Activated CD4-positive, alpha-beta T cell treated with anti-CD3 and anti-CD28 coated beads for 4 hours (primary cell): Measurements from ENCODE around the gene COL1A1.

Source experiments
- DNase-seq, 2 donors: peaks; one replicate each; pipeline ENCODE4 v3.0.0-alpha.2; 2020

COL1A1 gene

GRCh38 chr17:50141026-50141744, 60.2 kb downstream of the COL1A1 start:
- DNase-seq, result no peak

- peak; percentile 73 to 82 for DNase-seq
Measured at GRCh38 chr17:50139950-50140885, 61.2 kb downstream of the COL1A1 start.

- no peak for DNase-seq
Measured at GRCh38 chr17:50139185-50139783, 62.1 kb downstream of the COL1A1 start.

DNA sequence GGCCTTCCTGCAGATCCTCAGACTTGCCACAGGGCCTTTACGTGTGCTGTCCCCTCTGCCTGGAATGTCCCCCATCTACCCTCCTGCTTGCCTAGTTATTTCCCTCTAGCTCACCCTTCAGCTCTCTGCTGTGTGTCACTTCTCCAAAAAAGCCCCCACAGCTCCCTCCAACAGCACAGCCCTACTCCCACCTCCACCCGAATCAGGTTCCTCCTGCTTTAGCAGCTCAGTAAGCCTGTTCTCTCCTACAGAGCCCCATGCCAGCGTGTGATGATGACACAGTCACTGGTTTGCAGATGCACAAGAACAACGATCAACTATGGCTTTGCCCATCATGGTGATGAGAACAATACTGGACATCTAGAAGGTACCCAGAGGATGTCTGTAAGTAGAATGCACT, 64.4 kb downstream of the COL1A1 start:
- no peak for DNase-seq

GRCh38 chr17:50136096-50136687, 65.2 kb downstream of the COL1A1 start:
- no peak for DNase-seq

- no peak for DNase-seq
Measured at GRCh38 chr17:50135316-50136095, 65.9 kb downstream of the COL1A1 start.

GRCh38 chr17:50134206-50135110, 67.0 kb downstream of the COL1A1 start:
- DNase-seq, result no peak

DNA sequence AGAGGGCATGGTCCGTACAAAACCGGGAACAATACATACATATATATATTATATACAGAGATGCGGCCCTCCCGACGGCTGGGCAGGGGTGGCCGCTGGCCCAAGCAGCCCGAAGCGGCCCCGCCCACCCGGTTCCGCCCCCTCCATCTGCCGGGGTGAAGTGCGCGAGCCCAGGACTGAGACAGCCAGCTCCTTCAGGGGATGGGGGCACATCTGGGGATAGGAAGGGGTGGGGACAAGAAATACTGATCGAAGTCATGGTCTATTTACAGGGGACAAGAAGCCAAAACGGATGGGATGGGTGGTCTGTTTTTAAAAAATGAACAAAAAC, 67.7 kb downstream of the COL1A1 start:
- DNase-seq, result no peak
